GM12891 (cell line): Measurements from ENCODE around the gene AFAP1.

Experiments
- POLR2A ChIP-seq: IDR thresholded peaks from 2 replicates; pipeline ENCODE4 v1.6.1; 2011; ENCODE audit warnings: low read depth, low read length, control low read depth
- POLR2AphosphoS5 ChIP-seq: IDR thresholded peaks from 2 replicates; pipeline ENCODE4 v1.6.1; 2011; ENCODE audit warnings: low read depth, low read length, control low read depth

GRCh38 chr4:7782783-7783182, 156.9 kb downstream of the AFAP1 start:
- TF ChIP-seq POLR2A (no peak), POLR2AphosphoS5 (no peak)
